ENCODE measurements around the gene EDRF1. TPM values are rescaled to one million over a fixed set of nuclear protein-coding genes. Genes with fewer than 3 reads are reported as not detected.
"Not testable (repeated sequence)": the region's sequence is repeated elsewhere in the genome, so short reads cannot be mapped to it uniquely, and the experiment has no call there.

Gene EDRF1
- total and polyA plus RNA-seq, 4 experiments from 2014 or later: 9.8 to 57.8 (median 33.8) TPM

GRCh38 chr10:125711110-125711750, 8.3 kb upstream of the EDRF1 start:
- H3K9me3 Mint-ChIP-seq: peaks cover 6 to 49% (median 44%) of the 10 kb centered on the region in 8 donors
- no peaks in the 10 kb centered on the region for H3K36me3 ChIP-seq (ENCODE audit: insufficient read depth, low read length)
- intact Hi-C loops (cut with micrococcal nuclease): no loop called here

GRCh38 chr10:125714728-125715127, 4.8 kb upstream of the EDRF1 start:
- POLR2A ChIA-PET (ENCODE audit: partially characterized antibody); H3K4me1 ChIP-seq (ENCODE audit: insufficient read depth, low read length); H3K27ac Mint-ChIP-seq; H3K4me3 Mint-ChIP-seq; DNase-seq; H3K27ac ChIP-seq (ENCODE audit: low read depth, low read length); H3K4me3 ChIP-seq (ENCODE audit: low read length in 2 of 2); H3K27me3 ChIP-seq (ENCODE audit: insufficient read depth, low read length); CTCF ChIA-PET (ENCODE audit: partially characterized antibody); H3K36me3 ChIP-seq (ENCODE audit: insufficient read depth, low read length); H3K27me3 Mint-ChIP-seq; H3K9me3 ChIP-seq (ENCODE audit: control insufficient read depth in 1 of 2, low read length in 2 of 2); intact Hi-C loops (cut with micrococcal nuclease): not testable (repeated sequence)
- H3K9me3 Mint-ChIP-seq: peaks cover 6 to 44% (median 39%) of the 10 kb centered on the region in 8 donors
- H3K36me3 Mint-ChIP-seq: peaks cover 11 to 14% of the 10 kb centered on the region in 2 donors
- peaks cover 3 to 12% (median 9%) of the 10 kb centered on the region in 4 donors for H3K4me1 Mint-ChIP-seq

More at GRCh38 chr10:125711110-125711750, 8.3 kb upstream of the EDRF1 start:
- H3K4me1 ChIP-seq (ENCODE audit: insufficient read depth, low read length): no peaks in the 10 kb centered on the region
- Mint-ChIP-seq H3K4me1 (no peaks in the 10 kb centered on the region), H3K4me3 (no peak overlapping the region), H3K36me3 (peaks cover 7 to 14% of the 10 kb centered on the region in 2 donors), H3K27ac (no peak overlapping the region), H3K27me3 (peaks cover 4 to 5% of the 10 kb centered on the region in 2 donors)
- H3K27me3 ChIP-seq (ENCODE audit: insufficient read depth, low read length): no peaks in the 10 kb centered on the region
- no peak overlapping the region for H3K27ac ChIP-seq (ENCODE audit: low read depth, low read length)
- POLR2A ChIA-PET (ENCODE audit: partially characterized antibody): no interaction called here
- H3K4me3 ChIP-seq (ENCODE audit: low read length in 2 of 2): no peak overlapping the region
- peaks cover 0 to 10% of the 10 kb centered on the region in 2 donors for H3K9me3 ChIP-seq (ENCODE audit: control insufficient read depth in 1 of 2, low read length in 2 of 2)
- CTCF ChIA-PET (ENCODE audit: partially characterized antibody): no interaction called here
- no peak for DNase-seq

- H3K9me3 Mint-ChIP-seq: peaks cover 0 to 10% (median 2%) of the 10 kb centered on the region in 8 donors
- peaks cover 14 to 44% (median 30%) of the 10 kb centered on the region in 4 donors for H3K4me1 Mint-ChIP-seq
- peak overlapping the region; percentile 77 to 94 for H3K4me3 ChIP-seq (ENCODE audit: low read length in 2 of 2)
- POLR2A ChIA-PET (ENCODE audit: partially characterized antibody): interaction anchor here (1.0 to 1.5 kb wide), 2 partner anchors 9 to 103 kb away, joined by 3 to 19 read pairs; partner anchors contain the start of genes BCCIP and UROS
- H3K27me3 ChIP-seq (ENCODE audit: insufficient read depth, low read length): no peaks in the 10 kb centered on the region
- no peak for DNase-seq
- H3K27me3 Mint-ChIP-seq: no peaks in the 10 kb centered on the region
- H3K27ac Mint-ChIP-seq: peak overlapping the region; percentile 95 to 99 (median 98)
- peak overlapping the region; percentile 90 for H3K27ac ChIP-seq (ENCODE audit: low read depth, low read length)
- H3K36me3 Mint-ChIP-seq: peaks cover 26 to 47% of the 10 kb centered on the region in 2 donors
- H3K9me3 ChIP-seq (ENCODE audit: control insufficient read depth in 1 of 2, low read length in 2 of 2): no peaks in the 10 kb centered on the region
- intact Hi-C loops (cut with micrococcal nuclease): no loop called here
- CTCF ChIA-PET (ENCODE audit: partially characterized antibody): no interaction called here
- peak overlapping the region; percentile 94 to 100 (median 99) for H3K4me3 Mint-ChIP-seq
- H3K36me3 ChIP-seq (ENCODE audit: insufficient read depth, low read length): peaks cover 34% of the 10 kb centered on the region
- peaks cover 26% of the 10 kb centered on the region for H3K4me1 ChIP-seq (ENCODE audit: insufficient read depth, low read length)
Measured at GRCh38 chr10:125720002-125720382, 483 bp downstream of the EDRF1 start.

- peak overlapping the region; percentile 58 to 99 (median 68) for H3K4me3 Mint-ChIP-seq
- H3K4me1 Mint-ChIP-seq: peaks cover 14 to 44% (median 31%) of the 10 kb centered on the region in 4 donors
- H3K9me3 ChIP-seq (ENCODE audit: control insufficient read depth in 1 of 2, low read length in 2 of 2): no peaks in the 10 kb centered on the region
- no peak overlapping the region for H3K4me3 ChIP-seq (ENCODE audit: low read length in 2 of 2)
- intact Hi-C loops (cut with micrococcal nuclease): no loop called here
- H3K36me3 Mint-ChIP-seq: peaks cover 35 to 56% of the 10 kb centered on the region in 2 donors
- ChIA-PET POLR2A (ENCODE audit: partially characterized antibody) (no interaction called here), CTCF (ENCODE audit: partially characterized antibody) (no interaction called here)
- no peak overlapping the region for H3K27ac ChIP-seq (ENCODE audit: low read depth, low read length)
- H3K36me3 ChIP-seq (ENCODE audit: insufficient read depth, low read length): peaks cover 42% of the 10 kb centered on the region
- H3K27me3 ChIP-seq (ENCODE audit: insufficient read depth, low read length): no peaks in the 10 kb centered on the region
- H3K27ac Mint-ChIP-seq: peak overlapping the region in 3 of 7 donors; percentile 66 to 95 (median 87)
- no peaks in the 10 kb centered on the region for H3K27me3 Mint-ChIP-seq
- peaks cover 26% of the 10 kb centered on the region for H3K4me1 ChIP-seq (ENCODE audit: insufficient read depth, low read length)
- no peak for DNase-seq
- H3K9me3 Mint-ChIP-seq: peaks cover 0 to 6% (median 0%) of the 10 kb centered on the region in 8 donors
Measured at GRCh38 chr10:125721035-125721434, 1.5 kb downstream of the EDRF1 start.

GRCh38 chr10:125722811-125723210, 3.3 kb downstream of the EDRF1 start:
- Histone ChIP-seq H3K9me3 (ENCODE audit: control insufficient read depth in 1 of 2, low read length in 2 of 2) (no peaks in the 10 kb centered on the region), H3K4me1 (ENCODE audit: insufficient read depth, low read length) (peaks cover 26% of the 10 kb centered on the region), H3K36me3 (ENCODE audit: insufficient read depth, low read length) (peaks cover 60% of the 10 kb centered on the region), H3K27ac (ENCODE audit: low read depth, low read length) (no peak overlapping the region), H3K4me3 (ENCODE audit: low read length in 2 of 2) (no peak overlapping the region), H3K27me3 (ENCODE audit: insufficient read depth, low read length) (no peaks in the 10 kb centered on the region)
- Mint-ChIP-seq H3K4me3 (peak overlapping the region in 2 of 8 donors; percentile 10 to 54), H3K27me3 (no peaks in the 10 kb centered on the region), H3K4me1 (peaks cover 15 to 44% (median 31%) of the 10 kb centered on the region in 4 donors), H3K36me3 (peaks cover 43 to 71% of the 10 kb centered on the region in 2 donors), H3K27ac (peak overlapping the region in 1 of 7 donors; percentile 44), H3K9me3 (peaks cover 0 to 4% (median 0%) of the 10 kb centered on the region in 8 donors)
- no peak for DNase-seq
- ChIA-PET CTCF (ENCODE audit: partially characterized antibody) (no interaction called here), POLR2A (ENCODE audit: partially characterized antibody) (no interaction called here)
- intact Hi-C loops (cut with micrococcal nuclease): no loop called here

- Mint-ChIP-seq H3K4me1 (peaks cover 7 to 12% (median 10%) of the 10 kb centered on the region in 4 donors), H3K27ac (no peak overlapping the region), H3K4me3 (no peak overlapping the region), H3K36me3 (peaks cover 69 to 85% of the 10 kb centered on the region in 2 donors), H3K9me3 (no peaks in the 10 kb centered on the region), H3K27me3 (no peaks in the 10 kb centered on the region)
- Histone ChIP-seq H3K4me3 (ENCODE audit: low read length in 2 of 2) (no peak overlapping the region), H3K9me3 (ENCODE audit: control insufficient read depth in 1 of 2, low read length in 2 of 2) (no peaks in the 10 kb centered on the region), H3K27me3 (ENCODE audit: insufficient read depth, low read length) (no peaks in the 10 kb centered on the region), H3K36me3 (ENCODE audit: insufficient read depth, low read length) (peaks cover 89% of the 10 kb centered on the region), H3K4me1 (ENCODE audit: insufficient read depth, low read length) (no peaks in the 10 kb centered on the region), H3K27ac (ENCODE audit: low read depth, low read length) (no peak overlapping the region)
- intact Hi-C loops (cut with micrococcal nuclease): no loop called here
- DNase-seq: no peak
- POLR2A ChIA-PET (ENCODE audit: partially characterized antibody): no interaction called here
- CTCF ChIA-PET (ENCODE audit: partially characterized antibody): no interaction called here
Measured at GRCh38 chr10:125726914-125727313, 7.4 kb downstream of the EDRF1 start.

- H3K4me1 Mint-ChIP-seq: peaks cover 5 to 14% (median 8%) of the 10 kb centered on the region in 4 donors
- Histone ChIP-seq H3K4me3 (ENCODE audit: low read length in 2 of 2) (no peak overlapping the region), H3K27me3 (ENCODE audit: insufficient read depth, low read length) (no peaks in the 10 kb centered on the region), H3K4me1 (ENCODE audit: insufficient read depth, low read length) (no peaks in the 10 kb centered on the region), H3K27ac (ENCODE audit: low read depth, low read length) (no peak overlapping the region), H3K9me3 (ENCODE audit: control insufficient read depth in 1 of 2, low read length in 2 of 2) (no peaks in the 10 kb centered on the region), H3K36me3 (ENCODE audit: insufficient read depth, low read length) (peaks cover 89% of the 10 kb centered on the region)
- POLR2A ChIA-PET (ENCODE audit: partially characterized antibody): interaction anchor here (0.7 kb wide), 1 partner anchor 96 kb away, joined by 3 read pairs; the partner anchor contains the start of genes BCCIP and UROS
- H3K27me3 Mint-ChIP-seq: no peaks in the 10 kb centered on the region
- no peak overlapping the region for H3K4me3 Mint-ChIP-seq
- DNase-seq: no peak
- intact Hi-C loops (cut with micrococcal nuclease): no loop called here
- CTCF ChIA-PET (ENCODE audit: partially characterized antibody): no interaction called here
- no peak overlapping the region for H3K27ac Mint-ChIP-seq
- H3K9me3 Mint-ChIP-seq: no peaks in the 10 kb centered on the region
- peaks cover 71 to 86% of the 10 kb centered on the region in 2 donors for H3K36me3 Mint-ChIP-seq
Measured at GRCh38 chr10:125727436-125727835, 7.9 kb downstream of the EDRF1 start.
